Measurements from ENCODE around the gene CHMP1A.

Gene CHMP1A

DNA sequence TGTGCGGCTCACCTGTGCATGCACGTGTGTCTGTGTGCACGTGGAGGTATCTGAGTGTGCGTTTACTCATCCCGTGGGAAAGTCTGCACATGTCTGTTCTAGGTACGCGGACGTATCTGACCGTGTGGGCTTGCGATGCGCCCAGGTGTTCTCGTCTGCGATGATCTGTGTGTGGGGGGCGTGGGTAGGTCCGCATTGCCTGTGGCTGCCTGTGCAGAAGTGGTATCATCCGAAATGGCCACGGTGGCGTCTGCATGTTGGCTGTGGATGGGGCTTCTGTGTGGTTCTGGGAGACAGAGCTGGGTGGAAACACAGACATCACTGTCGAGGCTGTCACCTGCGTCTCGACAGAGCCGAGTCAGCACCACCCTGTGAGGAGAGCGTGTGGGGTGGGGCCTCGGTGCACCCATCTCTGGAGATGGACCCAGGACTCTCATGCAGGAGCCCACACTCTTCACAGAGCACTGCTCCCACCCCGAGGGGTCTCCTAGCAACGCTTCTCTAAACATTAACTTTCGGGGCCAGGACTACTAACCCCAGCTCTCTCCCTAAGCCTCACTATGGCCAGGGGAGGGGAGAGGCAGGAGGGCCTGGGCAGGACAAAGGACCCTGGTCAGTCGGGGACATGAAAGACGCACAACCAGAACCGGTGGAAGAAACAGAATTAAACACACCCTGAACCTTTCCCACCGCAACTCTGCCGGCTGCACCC is 35.7 kb downstream of the CHMP1A start:
- no peak for DNase-seq

DNA sequence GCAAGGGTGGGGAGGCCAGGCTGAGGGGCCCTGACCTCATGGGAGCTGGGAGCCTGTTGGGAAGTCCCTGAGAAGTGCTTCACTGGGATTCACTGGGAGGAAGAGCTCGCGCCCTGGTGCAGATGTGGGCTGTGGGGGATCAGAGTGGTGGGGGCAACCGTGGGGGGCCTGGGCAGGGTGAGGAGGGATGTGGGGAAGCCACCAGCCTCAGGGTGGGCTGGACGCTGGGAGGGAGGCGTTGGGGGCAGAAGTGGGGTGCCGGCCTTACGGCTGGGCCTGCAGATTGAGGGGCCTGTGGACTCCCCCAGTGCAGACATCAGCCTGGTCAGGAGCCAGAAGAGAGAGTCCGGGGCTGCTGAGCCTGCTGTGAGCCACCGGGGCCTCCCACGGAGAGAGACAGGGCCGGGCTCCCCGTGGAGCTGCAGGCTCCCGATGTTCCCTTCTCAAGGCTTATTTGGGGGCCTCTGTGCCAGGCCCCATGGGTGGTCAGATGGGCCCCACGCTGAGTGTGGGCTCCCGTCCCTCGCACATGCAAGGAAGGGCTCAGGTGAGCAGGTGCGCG is 36.3 kb downstream of the CHMP1A start:
- no peak for DNase-seq

DNA sequence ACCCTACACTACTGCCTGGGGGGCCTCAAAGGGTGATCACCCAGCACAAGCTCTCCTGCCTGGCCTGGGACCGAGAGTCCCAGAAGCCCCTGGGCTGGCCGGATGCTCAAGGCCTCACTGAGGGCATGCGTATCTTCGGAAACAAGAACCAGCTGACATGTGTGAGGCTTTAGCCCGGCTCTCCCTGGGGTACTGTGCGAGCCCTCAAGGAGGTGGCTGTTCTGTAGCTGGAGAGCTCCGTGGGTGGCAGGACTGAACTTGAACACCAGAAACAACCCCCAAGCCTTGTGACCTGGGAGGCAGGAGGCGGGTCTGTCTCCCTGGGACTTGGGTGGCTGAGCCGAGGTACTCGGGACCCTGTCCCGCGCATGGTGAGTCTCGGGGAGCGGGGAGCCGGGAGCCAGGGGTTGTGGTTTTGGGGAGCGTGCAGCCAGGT is 37.1 kb downstream of the CHMP1A start:
- DNase-seq: no peak

DNA sequence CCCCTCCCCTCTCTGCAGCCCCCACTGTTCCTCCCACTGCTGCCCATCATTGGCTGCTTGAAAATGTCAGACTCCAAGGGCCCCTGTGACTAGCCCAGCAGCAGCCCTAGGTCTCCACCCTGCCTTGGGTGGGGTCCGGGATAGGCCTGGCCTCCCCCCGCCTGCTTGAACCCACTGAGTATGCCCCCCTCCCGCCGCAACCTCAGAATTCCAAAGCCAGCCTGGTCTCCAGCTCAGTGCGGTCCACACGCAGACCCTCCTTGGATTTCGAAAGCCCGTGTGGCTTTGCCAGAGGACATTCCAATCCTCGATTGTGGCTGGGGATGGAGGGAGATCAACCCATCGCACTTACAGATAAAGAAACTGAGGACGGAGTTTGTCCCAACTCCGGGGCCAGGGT is 37.7 kb downstream of the CHMP1A start:
- DNase-seq: no peak

DNA sequence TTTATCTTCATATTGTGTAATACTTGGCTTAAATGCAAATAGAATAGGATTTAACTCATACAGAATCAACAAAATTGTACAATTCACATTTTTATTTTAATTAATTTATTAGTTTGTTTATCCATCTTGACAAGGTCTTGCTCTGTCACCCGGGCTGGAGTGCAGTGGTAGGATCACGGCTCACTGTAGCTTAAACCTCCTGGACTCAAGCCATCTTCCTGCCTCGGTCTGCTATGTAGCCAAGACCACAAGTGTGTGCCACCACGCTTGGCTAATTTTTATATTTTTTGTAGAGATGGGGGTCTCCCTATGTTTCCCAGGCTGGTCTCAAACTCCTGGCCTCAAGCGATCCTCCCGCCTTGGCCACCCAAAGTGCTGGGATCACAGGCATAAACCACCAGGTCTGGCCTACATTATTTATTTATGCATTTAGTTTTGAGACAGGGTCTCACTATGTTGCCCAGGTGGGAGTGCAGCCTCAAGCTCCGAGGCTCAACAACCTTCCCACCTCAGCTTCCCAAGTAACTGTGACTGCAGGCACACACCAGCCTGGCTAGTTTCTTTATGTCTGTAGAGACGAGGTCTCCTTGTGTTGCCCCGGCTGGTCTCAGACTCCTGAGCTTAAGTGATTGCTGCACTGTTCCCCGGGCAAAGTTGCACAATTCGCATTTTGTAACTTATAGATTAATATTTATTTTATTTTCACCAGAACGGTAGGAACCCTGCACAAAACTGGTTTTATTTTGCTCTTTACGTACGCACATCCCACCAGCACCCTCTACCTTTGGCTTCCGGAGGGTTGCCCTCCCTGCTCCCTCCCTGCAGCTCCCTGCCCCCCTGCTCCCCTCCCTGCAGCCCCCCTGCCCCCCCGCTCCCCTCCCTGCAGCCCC is 39.2 kb downstream of the CHMP1A start:
- no peak for DNase-seq

DNA sequence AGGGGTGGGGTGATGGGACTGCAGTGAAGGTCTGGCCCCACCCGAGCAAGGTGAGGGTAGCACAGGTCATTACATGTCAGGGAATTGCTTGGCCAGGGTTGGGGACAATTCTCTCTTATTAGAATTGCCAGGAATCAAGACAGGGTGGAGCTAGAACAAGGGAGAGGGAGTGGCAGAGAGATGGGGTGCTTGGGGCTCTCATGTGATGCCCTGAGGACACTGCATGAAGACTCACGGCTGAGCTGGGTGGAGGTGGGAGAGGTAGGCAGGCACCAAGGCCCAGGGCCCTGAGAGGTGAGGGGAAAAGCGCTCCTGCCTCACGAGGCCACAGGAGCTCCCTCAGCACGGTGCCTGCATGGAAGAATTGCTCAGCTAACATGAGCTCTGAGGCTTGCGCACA is 40.5 kb downstream of the CHMP1A start:
- peak; percentile 8 for DNase-seq

DNA sequence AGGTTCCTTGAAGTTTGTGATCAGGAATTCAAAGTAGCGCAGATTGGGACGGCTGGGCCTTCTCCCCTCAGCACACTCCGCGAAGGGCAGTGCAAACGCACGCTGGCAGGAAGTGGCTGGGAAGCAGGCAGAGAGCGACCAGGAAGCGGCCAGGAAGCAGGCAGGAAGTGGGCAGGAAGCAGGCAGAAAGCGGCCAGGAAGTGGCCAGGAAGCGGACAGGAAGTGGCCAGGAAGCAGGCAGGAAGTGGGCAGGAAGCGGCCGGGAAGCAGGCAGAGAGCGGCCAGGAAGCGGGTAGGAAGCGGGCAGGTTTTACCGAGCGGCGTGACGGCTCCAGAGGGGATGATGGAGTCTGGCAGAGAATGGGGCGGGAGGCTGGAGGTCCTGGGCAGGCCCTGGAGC is 40.9 kb downstream of the CHMP1A start:
- peak; percentile 50 for DNase-seq

DNA sequence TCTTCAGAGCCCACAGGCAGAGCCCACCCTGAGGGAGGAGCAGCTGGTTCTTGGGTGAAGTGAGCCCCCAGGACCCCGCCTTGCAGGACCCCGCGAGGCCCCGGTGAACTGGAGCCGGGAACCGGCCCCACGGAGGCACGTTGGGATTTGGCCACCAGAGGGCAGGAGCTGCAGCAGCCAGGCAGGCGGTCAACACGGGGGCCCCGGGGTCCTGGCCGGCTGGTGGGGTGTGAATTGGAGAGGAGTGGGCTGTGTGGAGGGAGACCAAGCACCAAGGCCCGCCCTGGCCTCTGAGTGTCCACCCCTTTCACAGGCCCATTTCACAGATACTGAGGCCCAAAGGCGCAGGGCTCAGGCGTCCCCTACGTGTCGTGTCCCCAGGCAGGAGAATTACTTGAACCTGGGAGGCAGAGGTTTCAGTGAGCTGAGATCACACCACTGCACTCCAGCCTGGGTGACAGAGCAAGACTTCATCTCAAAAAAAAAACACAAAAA is 41.9 kb downstream of the CHMP1A start:
- peak; percentile 28 for DNase-seq

DNA sequence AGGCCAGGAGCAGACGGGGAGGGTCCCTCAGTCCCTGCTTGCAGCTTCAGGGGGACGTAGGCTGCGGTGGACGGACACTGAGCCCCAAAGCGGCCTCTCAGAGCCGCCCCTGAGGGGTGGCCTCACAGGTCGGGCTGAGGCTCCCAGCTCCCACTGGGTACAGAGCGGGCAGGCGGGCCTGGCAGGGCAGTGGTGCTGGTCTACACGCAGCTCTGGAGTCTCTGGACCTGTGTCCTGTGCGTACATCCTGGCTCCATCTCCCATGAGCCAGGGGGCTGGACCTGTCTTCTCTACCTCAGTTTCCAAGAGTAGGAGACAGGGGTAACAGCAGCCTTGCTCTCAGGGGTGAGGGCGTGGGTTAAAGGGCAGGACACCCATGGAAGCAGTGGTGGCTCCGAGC is 42.3 kb downstream of the CHMP1A start:
- no peak for DNase-seq

DNA sequence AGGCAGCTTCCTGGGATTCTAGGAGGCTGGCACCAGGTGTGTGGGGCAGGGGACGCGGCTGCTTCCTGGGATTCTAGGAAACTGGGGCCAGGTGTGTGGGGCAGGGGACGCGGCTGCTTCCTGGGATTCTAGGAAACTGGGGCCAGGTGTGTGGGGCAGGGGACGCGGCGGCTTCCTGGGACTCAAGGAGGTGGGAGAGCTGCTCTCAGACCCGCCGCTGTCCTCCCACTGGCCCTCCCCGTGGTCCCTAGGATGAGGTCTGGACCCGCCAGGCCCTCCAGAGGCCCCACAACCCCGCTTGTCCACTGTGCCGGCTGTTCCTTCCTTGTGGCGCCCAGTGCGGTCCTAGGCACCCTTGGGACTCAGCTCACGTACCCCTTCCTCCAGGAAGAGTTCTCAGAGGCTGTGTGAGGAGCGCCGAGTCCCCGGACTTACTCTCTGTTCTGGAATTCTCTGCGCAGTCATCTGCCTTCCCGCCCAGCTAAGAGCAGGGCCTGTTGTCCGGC is 43.5 kb downstream of the CHMP1A start:
- DNase-seq: no peak

DNA sequence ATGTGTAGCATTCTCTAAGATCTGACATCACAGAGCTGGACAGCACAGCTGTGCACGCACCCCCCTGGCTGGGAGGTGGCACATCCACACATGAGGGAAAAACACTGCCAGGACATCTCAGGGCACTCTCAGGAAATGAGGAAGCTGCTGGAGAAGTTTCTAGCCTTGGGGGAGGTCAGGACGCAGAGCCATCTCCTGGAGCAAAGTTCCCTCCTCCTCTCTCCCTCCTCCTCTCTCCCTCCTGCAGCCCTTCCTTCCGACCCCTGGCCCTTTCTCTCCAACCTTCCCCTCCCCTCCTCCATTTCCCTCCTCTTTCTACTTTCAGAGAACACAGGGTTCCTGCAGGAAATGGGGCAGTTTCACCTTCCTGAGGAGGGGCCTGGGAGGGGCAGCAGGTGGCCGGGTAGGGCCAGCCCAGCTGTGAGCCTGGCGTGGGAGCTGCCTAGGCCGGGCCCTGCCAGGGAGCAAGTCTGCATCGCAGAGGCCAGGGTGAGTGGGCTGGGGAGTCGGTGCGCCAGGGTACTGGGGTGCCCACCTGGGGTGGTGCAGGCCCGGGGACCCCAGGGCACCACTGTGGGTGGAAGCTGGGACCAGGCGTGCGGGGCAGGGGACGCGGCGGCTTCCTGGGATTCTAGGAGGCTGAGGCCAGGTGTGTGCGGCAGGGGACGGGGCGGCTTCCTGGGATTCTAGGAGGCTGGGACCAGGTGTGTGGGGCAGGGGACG is 44.1 kb downstream of the CHMP1A start, which contains the start of gene DPEP1:
TSS of gene DPEP1 (plus strand) at position 412 of the 723 bp plus-strand sequence. CDS start 16,769 bp downstream, outside the sequence.
- no peak for DNase-seq

DNA sequence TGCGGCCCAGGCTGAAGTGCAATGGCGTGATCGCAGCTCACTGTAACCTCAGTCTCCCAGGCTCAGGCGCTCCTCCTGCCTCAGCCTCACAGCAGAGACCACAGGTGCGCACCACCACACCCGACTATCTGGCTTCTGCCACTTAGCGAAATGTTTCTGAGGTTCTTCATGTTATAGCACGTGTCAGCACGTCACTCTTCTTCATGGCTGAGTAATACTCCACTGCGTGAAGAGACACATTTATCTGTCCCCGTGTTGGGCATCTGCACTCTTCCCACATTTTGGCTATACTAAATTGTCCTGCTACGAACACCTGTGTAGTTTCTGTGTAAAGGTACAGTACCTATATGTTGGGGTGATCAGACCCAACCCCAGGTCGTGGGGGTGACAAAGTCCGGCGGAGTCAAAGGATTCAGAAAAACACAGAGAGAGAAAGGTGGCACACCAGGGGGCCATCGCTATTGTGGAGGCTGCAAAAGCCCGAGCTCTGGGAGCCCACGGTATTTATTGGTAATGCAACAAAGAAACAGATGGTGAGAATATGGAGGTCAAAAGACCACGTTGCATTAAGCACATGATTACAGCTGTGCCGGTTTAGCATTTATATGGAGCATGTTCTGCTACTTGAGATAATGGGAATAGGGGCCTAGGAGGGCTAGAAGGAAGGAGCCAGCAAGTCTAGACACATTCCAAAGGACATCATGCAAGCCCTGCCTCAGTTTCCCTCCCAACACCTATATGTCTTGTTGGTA is 44.9 kb downstream of the CHMP1A start:
- no peak for DNase-seq

DNA sequence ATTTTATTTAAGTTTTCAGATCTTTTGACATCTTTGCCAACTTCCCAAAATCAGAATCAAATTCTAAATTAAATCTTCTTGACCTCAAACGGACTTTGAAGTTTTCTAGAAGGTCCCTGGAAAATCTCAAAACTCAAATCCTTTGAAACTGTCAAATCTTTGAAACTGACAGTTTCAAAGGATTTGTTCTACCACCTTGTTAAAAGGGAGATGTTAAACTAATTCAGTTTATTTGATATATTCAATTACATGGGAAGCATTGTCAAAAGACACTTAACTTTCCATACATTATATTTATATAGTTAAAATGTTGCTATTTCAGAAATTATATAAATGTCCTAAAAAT is 47.4 kb downstream of the CHMP1A start:
- DNase-seq: no peak

DNA sequence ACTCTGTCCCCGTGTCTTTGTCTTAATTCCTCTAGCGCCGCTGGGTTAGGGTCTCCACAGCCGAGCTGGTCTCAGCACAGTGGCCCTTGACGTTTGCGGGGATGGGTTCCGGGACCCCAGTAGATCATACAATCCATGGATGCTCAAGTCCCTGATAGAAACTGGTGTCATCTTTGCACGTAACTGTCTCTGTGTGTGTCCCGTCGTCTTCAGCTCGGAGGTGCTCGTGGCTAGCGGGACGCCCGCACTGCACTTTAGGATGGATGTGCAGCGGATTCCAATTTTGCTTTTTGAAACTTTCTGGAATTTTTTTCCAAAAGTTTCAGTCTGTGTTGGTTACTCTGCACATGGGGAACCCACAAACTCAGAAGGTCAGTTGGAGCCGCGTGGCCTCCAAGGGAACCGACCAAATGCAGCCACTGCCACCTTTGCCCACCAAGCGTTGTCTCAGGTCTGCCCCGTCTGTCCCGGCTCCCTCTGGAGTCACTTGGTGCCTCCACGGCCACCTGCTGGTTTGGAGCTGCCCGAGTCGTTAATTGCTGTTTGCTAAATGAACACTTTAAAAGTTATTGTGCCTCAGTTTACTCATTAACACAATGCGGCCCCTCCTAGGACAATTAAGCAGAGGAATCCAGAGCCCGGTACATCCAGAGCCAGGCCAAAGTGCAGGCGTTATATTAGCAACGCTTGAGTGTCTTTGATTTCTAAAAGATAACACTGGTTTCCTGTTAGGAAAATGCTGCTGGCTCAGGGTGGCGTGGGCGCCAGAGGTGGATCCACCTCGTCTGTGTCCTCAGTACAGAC is 49.4 kb downstream of the CHMP1A start:
- DNase-seq: no peak

DNA sequence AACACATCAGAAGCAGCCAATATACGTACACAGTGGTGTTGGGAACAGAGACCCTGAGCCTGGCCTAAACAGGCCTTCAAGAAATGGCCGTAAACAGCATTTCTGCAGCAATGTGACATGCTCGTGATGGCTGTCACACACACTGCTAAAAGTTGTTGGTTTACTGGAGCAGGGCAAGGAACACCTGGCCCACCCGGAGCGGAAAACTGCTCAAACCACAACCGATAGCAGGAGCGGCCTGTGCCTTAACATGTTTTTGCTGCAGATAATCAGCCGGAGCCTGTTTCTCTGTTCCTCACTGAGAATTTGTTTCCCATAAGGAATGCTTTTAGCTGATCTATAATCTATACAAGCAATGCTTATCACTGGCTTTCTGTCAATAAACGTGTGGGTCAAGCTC is 50.1 kb downstream of the CHMP1A start:
- DNase-seq: no peak

DNA sequence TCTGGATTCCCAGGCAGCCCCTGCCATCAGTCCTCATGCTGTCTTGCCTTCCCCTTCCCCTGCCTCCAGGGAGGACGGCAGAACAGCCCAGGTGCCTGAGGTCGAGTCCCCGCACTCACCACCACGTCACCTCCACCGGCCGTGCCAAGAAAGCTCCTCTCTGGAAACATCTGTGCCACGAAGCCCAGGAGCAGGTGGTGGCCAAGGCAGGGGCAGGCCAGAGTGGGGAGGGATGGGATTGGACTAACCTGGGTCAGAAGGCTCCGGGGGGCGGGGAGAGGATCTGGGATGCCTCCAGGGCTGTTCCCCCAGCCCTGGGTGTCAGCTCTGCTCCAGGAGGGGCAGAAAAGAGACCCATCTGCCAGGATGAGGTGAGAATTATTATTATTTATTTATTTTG is 51.5 kb downstream of the CHMP1A start:
- DNase-seq: no peak

DNA sequence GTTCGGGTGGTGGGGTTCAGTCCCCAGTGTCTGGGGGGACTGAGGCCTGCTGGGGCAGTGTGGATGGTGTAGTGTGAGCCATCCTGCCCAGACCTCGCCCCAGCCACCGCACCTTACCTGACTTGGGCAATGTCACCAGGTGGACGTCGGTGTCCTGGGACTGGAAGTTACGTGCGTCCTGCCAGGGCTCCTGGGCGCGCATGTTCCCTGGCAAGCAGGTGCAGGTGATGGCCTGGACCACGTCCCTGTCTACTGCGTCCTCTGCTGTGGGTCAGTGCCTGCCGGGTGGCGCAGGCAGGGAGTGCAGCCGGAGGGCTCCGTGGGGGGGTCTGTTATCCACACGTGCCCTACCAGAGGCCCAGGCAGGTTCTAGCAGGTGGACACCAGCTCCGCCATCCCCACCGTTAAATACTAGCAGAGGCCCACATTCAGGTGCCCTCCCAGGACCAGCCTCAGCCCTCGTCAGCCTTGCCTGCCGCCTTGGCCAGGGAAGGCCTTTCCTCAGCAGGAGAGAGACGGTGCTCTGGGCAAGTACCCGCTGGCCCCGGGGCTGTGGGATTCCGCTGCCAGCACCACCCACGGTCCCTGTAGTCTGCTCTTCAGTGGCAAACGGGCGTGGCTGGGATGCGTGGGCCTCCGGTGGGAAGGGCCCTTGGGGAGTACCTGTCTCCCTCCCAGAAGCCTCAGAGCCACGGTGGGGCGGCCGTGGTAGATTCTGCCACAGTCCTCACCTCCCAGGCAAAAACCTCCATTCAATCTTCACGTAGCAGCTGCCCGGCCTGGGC is 52.1 kb downstream of the CHMP1A start:
- no peak for DNase-seq

DNA sequence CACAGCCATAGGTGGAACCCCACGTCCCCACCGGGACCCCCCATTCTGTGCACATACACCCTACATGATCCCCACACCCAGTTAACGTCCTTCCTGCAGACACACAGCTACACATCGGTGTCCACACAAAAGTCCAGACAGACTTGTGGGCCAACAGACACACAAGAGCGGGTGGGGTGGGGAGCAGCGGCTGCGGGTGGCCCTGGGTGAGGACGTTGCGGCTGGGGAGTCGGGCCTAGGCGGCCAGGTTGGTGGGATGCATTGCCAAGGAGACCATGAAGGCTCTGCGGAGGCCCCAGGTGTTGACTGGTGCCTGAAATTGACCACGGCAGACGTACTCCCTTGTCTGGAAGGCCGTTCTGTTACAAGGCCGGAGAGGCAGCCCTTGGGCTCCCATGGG is 52.7 kb downstream of the CHMP1A start:
- no peak for DNase-seq

DNA sequence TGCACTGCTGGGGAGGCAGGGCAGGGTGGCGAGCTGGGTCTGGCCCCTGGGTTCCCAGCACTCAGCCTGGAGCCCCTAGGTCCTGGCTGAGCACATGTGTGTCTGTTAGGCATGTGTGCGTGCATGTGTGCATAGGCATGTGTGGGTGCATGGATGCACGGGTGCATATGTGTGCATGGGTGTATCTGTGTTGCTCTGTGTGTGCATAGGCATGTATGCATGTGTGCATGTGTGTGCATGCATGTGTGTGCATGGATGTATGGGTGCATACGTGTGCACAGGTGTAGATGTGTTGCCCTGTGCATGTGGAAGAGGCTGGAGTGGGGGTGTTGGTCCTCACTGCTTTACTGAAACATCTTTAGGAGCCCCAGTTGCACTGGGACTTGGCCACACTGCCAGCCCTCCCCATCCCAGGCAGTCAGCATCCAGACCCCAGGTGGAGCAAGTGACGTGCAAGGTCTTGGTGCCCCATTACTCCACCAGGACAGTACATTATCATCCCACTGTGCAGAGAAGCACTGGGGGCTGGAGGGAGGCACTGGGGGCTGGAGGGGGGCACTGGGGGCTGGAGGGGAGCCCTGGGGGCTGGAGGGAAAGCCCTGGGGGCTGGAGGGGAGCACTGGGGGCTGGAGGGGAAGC is 54.4 kb downstream of the CHMP1A start:
- DNase-seq: no peak

All from CD4-positive, alpha-beta T cell treated with Interleukin-10 for 1 hour (primary cell).